ENCODE measurements around the gene SH3TC1. TPM values are rescaled to one million over a fixed set of nuclear protein-coding genes. Genes with fewer than 3 reads are reported as not detected.
A peak's percentile ranks its signal among the peaks of the same experiment; 100 is the strongest.

Gene SH3TC1
- polyA plus RNA-seq, 1 donor (not counting 4 experiments of a cell fraction or from before 2014, with no cell fraction given), result 12.3 TPM

- H3K9me3 ChIP-seq (ENCODE audit: control insufficient read depth, low read depth, low read length), result no peaks in the 10 kb centered on the region
- H3K27me3 ChIP-seq (ENCODE audit: control insufficient read depth, extremely low read depth, insufficient read depth, low read length), result no peaks in the 10 kb centered on the region
- H3K9ac ChIP-seq (ENCODE audit: control insufficient read depth, extremely low read depth, insufficient read depth, low read length), result peak overlapping the region; percentile 63
- H3K4me1 ChIP-seq (ENCODE audit: control insufficient read depth, extremely low read depth, insufficient read depth, low read length), result peaks cover 13% of the 10 kb centered on the region
- peaks cover 28 to 36% of the 10 kb centered on the region in 2 experiments for H3K36me3 ChIP-seq (ENCODE audit: control insufficient read depth in 2 of 2, extremely low read depth in 1 of 2, insufficient read depth in 2 of 2, low read length in 2 of 2)
- no peak for TF ChIP-seq CTCF (optimal IDR thresholded peaks at IDR 0.05 in 1 of 3, IDR thresholded peaks at IDR 0.05 in 1 of 3, conservative IDR thresholded peaks at IDR 0.05 in 1 of 3; ENCODE audit: extremely low read depth in 1 of 3, insufficient read depth in 2 of 3, low read length in 3 of 3)
- H3K27ac ChIP-seq (ENCODE audit: control insufficient read depth, insufficient read depth, low read length), result peak overlapping the region; percentile 63
- H3K4me2 ChIP-seq (ENCODE audit: control insufficient read depth, extremely low read depth, insufficient read depth, low read depth, low read length), result peak overlapping the region; percentile 16
- FAIRE-seq (no peak), DNase-seq (ENCODE audit: low read depth, low spot score) (no peak)
- no peaks in the 10 kb centered on the region for H4K20me1 ChIP-seq (ENCODE audit: control insufficient read depth, extremely low read depth, insufficient read depth, low read length)
- H2AFZ ChIP-seq (ENCODE audit: control insufficient read depth, low read length), result no peak overlapping the region
- dilution Hi-C loops (cut with MboI; ENCODE audit: extremely low pct_ligation_motif_present, low sequenced_read_pairs), result no loop called here
- no peak overlapping the region for H3K4me3 ChIP-seq (ENCODE audit: control insufficient read depth in 2 of 3, extremely low read depth in 1 of 3, insufficient read depth in 2 of 3, low read depth in 1 of 3, low read length in 3 of 3)
- no peaks in the 10 kb centered on the region for H3K9me1 ChIP-seq (ENCODE audit: control insufficient read depth, extremely low read depth, insufficient read depth, low read length)
- peaks cover 4% of the 10 kb centered on the region for H3K79me2 ChIP-seq (ENCODE audit: control insufficient read depth, insufficient read depth, low read length)
Observed at GRCh38 chr4:8227771-8228318, 28.8 kb downstream of the SH3TC1 start.

- Histone ChIP-seq H3K27me3 (ENCODE audit: control insufficient read depth, extremely low read depth, insufficient read depth, low read length) (no peaks in the 10 kb centered on the region), H3K79me2 (ENCODE audit: control insufficient read depth, insufficient read depth, low read length) (peaks cover 4% of the 10 kb centered on the region), H3K9ac (ENCODE audit: control insufficient read depth, extremely low read depth, insufficient read depth, low read length) (peak overlapping the region; percentile 63), H3K9me3 (ENCODE audit: control insufficient read depth, low read depth, low read length) (no peaks in the 10 kb centered on the region), H3K27ac (ENCODE audit: control insufficient read depth, insufficient read depth, low read length) (peak overlapping the region; percentile 63), H3K36me3 (ENCODE audit: control insufficient read depth in 2 of 2, extremely low read depth in 1 of 2, insufficient read depth in 2 of 2, low read length in 2 of 2) (peaks cover 26 to 43% of the 10 kb centered on the region in 2 experiments), H2AFZ (ENCODE audit: control insufficient read depth, low read length) (peak overlapping the region; percentile 22), H3K4me1 (ENCODE audit: control insufficient read depth, extremely low read depth, insufficient read depth, low read length) (peaks cover 13% of the 10 kb centered on the region), H3K4me3 (ENCODE audit: control insufficient read depth in 2 of 3, extremely low read depth in 1 of 3, insufficient read depth in 2 of 3, low read depth in 1 of 3, low read length in 3 of 3) (no peak overlapping the region), H4K20me1 (ENCODE audit: control insufficient read depth, extremely low read depth, insufficient read depth, low read length) (peaks cover 4% of the 10 kb centered on the region), H3K9me1 (ENCODE audit: control insufficient read depth, extremely low read depth, insufficient read depth, low read length) (no peaks in the 10 kb centered on the region), H3K4me2 (ENCODE audit: control insufficient read depth, extremely low read depth, insufficient read depth, low read depth, low read length) (peak overlapping the region; percentile 16)
- FAIRE-seq (peak; percentile 91), DNase-seq (ENCODE audit: low read depth, low spot score) (peak; percentile 73)
- dilution Hi-C loops (cut with MboI; ENCODE audit: extremely low pct_ligation_motif_present, low sequenced_read_pairs), result no loop called here
- TF ChIP-seq EZH2 (IDR thresholded peaks at IDR 0.05; ENCODE audit: low read length) (no peak), CTCF (optimal IDR thresholded peaks at IDR 0.05 in 1 of 3, IDR thresholded peaks at IDR 0.05 in 1 of 3, conservative IDR thresholded peaks at IDR 0.05 in 1 of 3; ENCODE audit: extremely low read depth in 1 of 3, insufficient read depth in 2 of 3, low read length in 3 of 3) (peak in 1 of 3 experiments; percentile 2)
Observed at GRCh38 chr4:8228319-8229250, 29.5 kb downstream of the SH3TC1 start.

Data from keratinocyte (primary cell).